ENCODE data around the gene DUSP15.

The DUSP15 gene

DNA sequence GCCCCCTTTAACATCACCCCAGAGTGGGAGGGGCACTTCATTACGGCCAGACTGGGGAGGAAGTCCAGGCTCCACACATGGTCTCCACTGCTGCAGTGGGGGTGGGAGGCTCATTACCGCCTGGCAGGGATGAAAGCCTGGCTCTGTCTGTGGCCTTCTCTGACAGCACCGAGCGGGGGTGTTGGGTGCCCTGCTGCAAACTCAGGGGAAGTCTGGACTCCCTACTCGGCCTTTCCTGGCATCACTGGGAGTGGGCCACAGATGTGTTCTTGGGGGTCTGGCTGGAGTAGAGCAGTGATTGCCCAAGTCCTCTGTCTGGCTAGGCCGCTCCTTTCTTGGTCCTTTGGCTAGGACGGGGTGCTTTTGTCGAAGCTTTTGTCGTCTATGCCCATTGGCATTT, 27.2 kb upstream of the DUSP15 start:
- no peak overlapping the region for H3K4me3 ChIP-seq (ENCODE audit: low read depth, low read length)
- no peak for DNase-seq (ENCODE audit: low read depth)

GRCh38 chr20:31896049-31896448, 25.7 kb upstream of the DUSP15 start:
- DNase-seq (ENCODE audit: low read depth), result no peak

GRCh38 chr20:31894980-31895675, 24.8 kb upstream of the DUSP15 start:
- H3K4me3 ChIP-seq (ENCODE audit: low read depth, low read length), result no peak overlapping the region
- DNase-seq (ENCODE audit: low read depth), result peak; percentile 33

More at GRCh38 chr20:31896049-31896448, 25.7 kb upstream of the DUSP15 start:
- no peak overlapping the region for H3K4me3 ChIP-seq (ENCODE audit: low read depth, low read length)

DNA sequence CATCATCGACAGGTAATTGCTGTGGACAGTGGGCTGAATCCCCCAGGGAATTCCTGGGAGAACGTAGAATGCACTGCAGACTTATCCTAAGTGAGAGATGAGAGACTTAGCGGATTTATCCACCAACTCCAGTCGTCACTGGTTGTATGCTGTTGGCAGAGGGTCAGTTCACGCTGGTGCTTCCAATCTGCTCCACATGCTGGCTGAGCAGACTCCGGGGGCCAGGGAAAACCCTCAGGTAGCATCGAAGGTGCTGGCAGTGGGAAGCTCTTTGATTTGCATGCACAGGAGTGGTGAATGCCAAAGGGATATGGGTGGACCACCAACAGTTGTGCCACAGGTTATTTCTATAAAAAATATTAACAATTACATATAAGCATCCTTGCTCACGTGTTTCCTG, 20.3 kb upstream of the DUSP15 start:
- no peak for DNase-seq (ENCODE audit: low read depth)
- no peak overlapping the region for H3K4me3 ChIP-seq (ENCODE audit: low read depth, low read length)

DNA sequence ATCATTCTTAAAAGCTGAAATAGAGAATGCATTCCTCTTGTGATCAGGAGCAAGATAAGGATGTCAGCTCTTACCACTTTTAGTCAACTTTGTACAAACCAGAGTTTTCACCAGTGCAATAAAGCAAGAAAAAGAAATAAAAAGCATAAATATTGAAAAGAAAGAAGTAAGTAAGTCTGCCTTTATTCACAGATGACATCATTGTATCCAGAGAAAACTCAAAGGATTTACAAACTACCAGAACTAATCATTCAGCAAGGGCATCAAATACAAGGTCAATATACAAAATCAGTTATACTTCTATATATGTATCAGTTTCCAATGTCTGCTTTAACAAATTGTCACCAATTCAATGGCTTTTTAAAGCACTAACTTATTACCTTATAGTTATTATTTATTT, 13.5 kb upstream of the DUSP15 start:
- DNase-seq (ENCODE audit: low read depth), result no peak
- no peak overlapping the region for H3K4me3 ChIP-seq (ENCODE audit: low read depth, low read length)

GRCh38 chr20:31881945-31882344, 11.6 kb upstream of the DUSP15 start:
- DNase-seq (ENCODE audit: low read depth), result no peak
- no peak overlapping the region for H3K4me3 ChIP-seq (ENCODE audit: low read depth, low read length)

- H3K4me3 ChIP-seq (ENCODE audit: low read depth, low read length), result peak overlapping the region; percentile 57
Observed at GRCh38 chr20:31879143-31879987, 9.0 kb upstream of the DUSP15 start.

GRCh38 chr20:31877684-31878083, 7.4 kb upstream of the DUSP15 start:
- no peak for DNase-seq (ENCODE audit: low read depth)
- no peak overlapping the region for H3K4me3 ChIP-seq (ENCODE audit: low read depth, low read length)

More at GRCh38 chr20:31879143-31879987, 9.0 kb upstream of the DUSP15 start:
- DNase-seq (ENCODE audit: low read depth), result peak; percentile 75

DNA sequence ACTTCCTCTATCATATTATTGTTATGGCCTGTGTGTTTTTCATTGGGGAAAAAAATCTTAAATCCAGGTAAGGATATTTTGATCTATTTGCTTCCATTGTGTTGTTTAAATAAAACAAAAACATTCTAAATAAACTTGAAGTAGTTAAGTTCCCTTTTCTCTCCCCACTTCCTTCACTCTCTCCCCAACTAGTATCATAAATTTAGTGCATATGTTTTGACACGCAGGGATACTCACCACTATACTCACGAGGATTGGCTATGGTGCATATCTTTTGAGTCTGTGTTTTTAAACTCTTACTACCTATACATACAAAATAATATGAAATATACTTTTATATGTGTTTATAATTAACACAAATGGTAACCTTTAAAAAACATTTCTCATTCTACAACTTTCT, 5.3 kb upstream of the DUSP15 start:
- no peak for DNase-seq (ENCODE audit: low read depth)
- no peak overlapping the region for H3K4me3 ChIP-seq (ENCODE audit: low read depth, low read length)

DNA sequence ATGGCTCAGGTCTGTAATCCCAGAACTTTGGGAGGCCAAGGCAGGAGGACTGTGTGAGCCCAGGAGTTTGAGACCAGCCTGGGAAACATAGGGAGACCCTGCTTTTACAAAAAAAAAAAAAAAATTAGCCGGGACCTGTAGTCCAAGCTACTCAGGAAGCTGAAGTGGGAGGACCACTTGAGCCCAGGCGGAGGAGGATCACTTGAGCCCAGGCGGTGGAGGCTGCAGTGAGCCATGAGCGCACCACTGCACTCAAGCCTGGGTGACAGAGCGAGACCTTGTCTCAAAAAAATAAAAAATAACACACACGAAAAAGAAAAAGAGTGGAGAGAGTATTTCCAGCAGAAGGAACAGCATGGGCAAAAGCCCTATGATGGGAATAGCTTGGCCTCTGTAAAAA, 2.1 kb upstream of the DUSP15 start:
- no peak for DNase-seq (ENCODE audit: low read depth)
- no peak overlapping the region for H3K4me3 ChIP-seq (ENCODE audit: low read depth, low read length)

GRCh38 chr20:31871618-31871954, 1.3 kb upstream of the DUSP15 start:
- no peak for DNase-seq (ENCODE audit: low read depth)
- no peak overlapping the region for H3K4me3 ChIP-seq (ENCODE audit: low read depth, low read length)

- H3K4me3 ChIP-seq (ENCODE audit: low read depth, low read length), result peak overlapping the region; percentile 41
- DNase-seq (ENCODE audit: low read depth), result no peak
Observed at GRCh38 chr20:31870726-31871617, 645 bp upstream of the DUSP15 start.

- DNase-seq (ENCODE audit: low read depth), result no peak
- no peak overlapping the region for H3K4me3 ChIP-seq (ENCODE audit: low read depth, low read length)
Observed at GRCh38 chr20:31869673-31869941, 720 bp downstream of the DUSP15 start.

DNA sequence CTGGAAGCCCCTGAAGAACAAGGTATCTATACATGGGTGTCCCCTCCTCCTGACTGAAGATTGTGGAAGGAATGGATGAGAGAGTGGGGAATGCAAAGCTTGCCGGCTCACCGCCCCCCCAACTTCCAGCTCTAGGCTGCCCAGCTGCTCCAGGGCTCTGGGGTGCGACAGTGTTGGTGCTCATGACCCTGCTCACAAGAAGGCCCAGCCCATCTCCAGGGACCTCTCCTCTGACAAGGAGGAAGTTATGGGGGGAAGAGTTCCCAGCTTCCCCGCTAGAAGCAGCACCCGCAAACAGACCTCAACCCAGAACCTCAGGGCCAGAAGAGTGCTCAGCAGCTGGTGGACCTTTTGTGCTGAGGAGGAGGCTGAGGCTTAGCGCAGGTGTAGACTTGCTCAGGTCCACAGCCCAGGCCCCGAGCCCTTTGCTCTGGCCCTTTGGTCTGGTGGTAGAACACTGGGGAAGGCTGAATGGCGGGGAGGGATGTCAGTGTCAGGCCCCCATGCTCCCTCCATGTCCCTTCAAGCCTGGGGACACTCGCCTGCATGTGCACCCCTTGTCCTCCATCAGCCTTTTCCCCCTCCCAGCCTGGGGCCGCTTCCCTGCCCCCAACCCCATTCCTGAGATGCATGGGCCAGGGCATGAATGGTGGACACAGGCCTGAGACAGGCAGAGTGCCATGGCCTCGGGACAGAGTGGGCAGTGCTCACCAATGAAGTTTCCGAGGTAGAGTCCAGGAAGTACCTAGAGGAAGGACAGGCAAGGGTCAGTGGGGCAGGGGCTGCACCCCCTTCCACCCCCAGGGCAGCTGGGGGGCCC, 1.3 kb downstream of the DUSP15 start:
- DNase-seq (ENCODE audit: low read depth), result no peak
- H3K4me3 ChIP-seq (ENCODE audit: low read depth, low read length), result no peak overlapping the region

GRCh38 chr20:31866221-31866620, 4.1 kb downstream of the DUSP15 start:
- H3K4me3 ChIP-seq (ENCODE audit: low read depth, low read length), result no peak overlapping the region
- no peak for DNase-seq (ENCODE audit: low read depth)

DNA sequence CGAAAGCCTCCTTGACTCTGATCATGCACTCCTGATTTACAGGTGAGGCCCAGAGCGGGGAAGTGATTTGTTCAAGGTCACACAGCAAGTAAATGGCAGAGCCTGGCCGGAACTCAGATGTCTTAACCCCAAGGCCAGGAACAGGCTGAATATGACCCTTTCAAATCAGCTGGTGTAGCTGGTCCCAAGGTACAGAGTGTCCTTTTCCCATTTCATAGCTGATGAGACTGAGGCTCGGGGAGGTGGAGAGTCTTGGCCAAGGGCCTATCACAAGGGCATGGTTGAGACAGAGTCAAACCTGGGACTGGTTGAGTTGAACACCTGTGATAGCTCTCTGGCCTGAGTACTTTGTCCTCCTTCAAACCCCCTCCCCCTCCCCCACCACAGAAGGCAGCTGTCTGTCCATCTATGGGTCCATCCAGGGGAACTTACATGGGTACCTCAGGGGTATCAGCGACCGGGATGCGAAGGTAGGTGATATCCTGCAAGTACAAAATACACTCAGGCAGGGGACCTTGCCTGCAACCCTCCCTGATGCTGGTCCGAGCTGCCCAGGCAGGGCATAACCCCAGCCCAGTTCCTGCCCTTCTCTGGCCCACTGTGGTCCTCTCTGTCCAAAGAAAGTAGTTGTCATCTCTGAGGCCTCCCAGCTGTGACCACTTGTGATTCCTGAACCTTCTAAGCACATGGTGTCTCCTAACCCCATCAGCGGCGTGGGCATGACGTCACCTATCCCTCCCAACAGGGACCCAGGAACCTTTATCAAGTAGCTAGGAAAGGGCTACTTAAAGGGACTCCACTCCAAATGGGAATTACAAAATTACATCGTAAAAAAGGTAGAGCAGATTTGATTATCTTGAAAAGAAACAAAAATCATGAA, 5.6 kb downstream of the DUSP15 start:
- H3K4me3 ChIP-seq (ENCODE audit: low read depth, low read length), result no peak overlapping the region

DNA sequence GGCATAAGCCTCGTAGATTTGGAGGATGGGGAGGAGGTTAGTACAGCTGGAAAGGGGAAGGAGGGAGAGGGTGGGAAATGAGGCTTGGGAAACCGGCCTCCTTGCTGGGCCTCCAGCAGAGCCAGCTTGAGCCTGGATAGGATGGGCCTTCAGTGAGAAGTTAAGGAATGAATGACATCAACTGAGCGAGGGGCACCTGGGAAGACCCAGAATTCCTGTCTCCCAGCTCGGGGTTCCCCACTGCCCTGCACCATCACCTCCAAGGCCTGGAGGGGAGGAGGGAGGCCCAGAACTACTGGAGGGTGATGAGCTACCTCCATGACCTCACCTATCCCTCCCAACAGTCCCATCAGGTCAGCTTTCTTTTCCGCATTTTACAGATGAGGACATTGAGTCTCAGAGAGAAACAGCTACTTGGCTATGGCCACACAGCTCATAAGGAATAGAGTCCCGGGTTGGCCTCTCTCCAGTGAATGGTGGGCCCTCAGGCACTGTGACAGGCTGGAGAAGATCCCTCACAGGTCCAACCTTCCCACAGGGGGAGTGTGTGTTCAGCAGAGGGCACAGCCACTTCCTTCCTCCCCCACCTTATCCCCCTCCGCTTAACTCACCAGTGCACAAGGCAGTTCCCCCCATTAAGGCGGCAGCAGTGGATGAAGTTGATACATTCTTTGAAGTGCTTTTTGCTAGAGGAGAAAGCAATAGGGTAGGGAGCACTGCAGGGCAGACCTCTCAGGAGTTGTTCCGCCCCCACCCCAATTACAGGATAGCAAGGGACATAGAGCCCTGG, 6.8 kb downstream of the DUSP15 start:
- no peak overlapping the region for H3K4me3 ChIP-seq (ENCODE audit: low read depth, low read length)
- DNase-seq (ENCODE audit: low read depth), result no peak

More for the DNA sequence above, 5.6 kb downstream of the DUSP15 start:
- no peak for DNase-seq (ENCODE audit: low read depth)

- DNase-seq (ENCODE audit: low read depth), result no peak
- H3K4me3 ChIP-seq (ENCODE audit: low read depth, low read length), result no peak overlapping the region
Observed at GRCh38 chr20:31862506-31862905, 7.8 kb downstream of the DUSP15 start.
